Measurements from ENCODE around the gene CDS2.

CDS2 gene

DNA sequence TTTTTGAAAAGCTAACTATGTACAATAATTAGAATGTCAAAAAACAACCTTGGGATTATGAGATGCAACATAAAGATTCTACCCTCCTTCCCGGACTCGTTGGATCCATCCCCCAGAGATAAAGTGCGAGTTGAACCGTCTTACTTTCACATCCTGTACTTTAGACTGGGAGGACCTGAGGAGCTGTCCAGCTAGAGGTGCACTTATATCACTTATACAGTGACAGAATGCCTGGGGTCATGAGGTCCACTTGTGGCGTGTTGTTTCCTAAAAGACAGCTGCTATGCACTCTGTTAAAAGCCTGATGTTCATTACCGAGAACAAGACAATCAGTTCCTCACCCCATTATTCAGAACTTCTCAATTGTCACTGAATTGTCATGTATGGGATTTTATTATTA is 2.1 kb downstream of the CDS2 start:
- DNase-seq = no peak
- TF ChIP-seq GATA1 (IDR thresholded peaks at IDR 0.05; ENCODE audit: low read depth, low read length) = no peak
- no peak for TF ChIP-seq POLR2A (IDR thresholded peaks at IDR 0.05; ENCODE audit: low read length)

- TF ChIP-seq GATA1 (IDR thresholded peaks at IDR 0.05; ENCODE audit: low read depth, low read length) (no peak), POLR2A (IDR thresholded peaks at IDR 0.05; ENCODE audit: low read length) (no peak)
- no peak for DNase-seq
Observed at GRCh38 chr20:5131502-5131901, 4.7 kb downstream of the CDS2 start.

- DNase-seq = no peak
- TF ChIP-seq GATA1 (IDR thresholded peaks at IDR 0.05; ENCODE audit: low read depth, low read length) = no peak
- TF ChIP-seq POLR2A (IDR thresholded peaks at IDR 0.05; ENCODE audit: low read length) = no peak
Observed at GRCh38 chr20:5133998-5134397, 7.2 kb downstream of the CDS2 start.

DNA sequence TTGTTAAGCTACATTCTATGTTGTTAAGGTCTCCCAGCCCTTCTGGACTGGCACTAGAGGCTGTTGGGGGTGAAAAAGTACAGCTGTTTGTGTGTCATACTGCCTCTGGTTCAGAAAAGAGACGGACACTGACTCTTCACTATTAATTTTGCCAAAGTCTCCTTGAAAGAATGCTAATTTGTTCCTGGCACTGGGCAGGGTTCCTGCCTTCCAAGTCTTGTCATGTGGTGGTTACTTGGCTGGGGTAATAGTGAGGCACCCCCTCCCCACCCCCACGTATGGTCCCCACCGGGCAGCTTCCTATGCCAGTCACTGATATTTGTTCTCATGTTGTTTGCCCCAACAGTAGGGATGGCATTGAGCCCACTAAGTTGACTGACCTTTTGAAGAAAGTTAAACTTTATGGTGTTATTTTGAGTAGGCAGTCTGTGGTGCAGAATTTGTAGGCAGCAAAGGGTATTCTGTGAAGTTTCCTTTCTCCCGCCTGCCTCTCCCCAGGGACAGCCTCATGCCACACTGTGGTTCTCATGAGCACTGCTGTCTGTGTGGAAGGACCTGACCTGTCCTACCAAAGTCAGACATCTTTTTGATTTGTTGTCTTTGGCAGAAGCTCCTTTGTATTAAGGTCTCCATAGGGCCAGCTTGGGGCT is 8.7 kb downstream of the CDS2 start:
- DNase-seq = no peak
- TF ChIP-seq GATA1 (IDR thresholded peaks at IDR 0.05; ENCODE audit: low read depth, low read length) (no peak), POLR2A (IDR thresholded peaks at IDR 0.05; ENCODE audit: low read length) (no peak)

- no peak for DNase-seq
- TF ChIP-seq GATA1 (IDR thresholded peaks at IDR 0.05; ENCODE audit: low read depth, low read length) (no peak), POLR2A (IDR thresholded peaks at IDR 0.05; ENCODE audit: low read length) (no peak)
Observed at GRCh38 chr20:5136096-5136495, 9.3 kb downstream of the CDS2 start.

- TF ChIP-seq POLR2A (IDR thresholded peaks at IDR 0.05; ENCODE audit: low read length) (no peak), GATA1 (IDR thresholded peaks at IDR 0.05; ENCODE audit: low read depth, low read length) (no peak)
- DNase-seq = no peak
Observed at GRCh38 chr20:5140195-5140594, 13.4 kb downstream of the CDS2 start.

DNA sequence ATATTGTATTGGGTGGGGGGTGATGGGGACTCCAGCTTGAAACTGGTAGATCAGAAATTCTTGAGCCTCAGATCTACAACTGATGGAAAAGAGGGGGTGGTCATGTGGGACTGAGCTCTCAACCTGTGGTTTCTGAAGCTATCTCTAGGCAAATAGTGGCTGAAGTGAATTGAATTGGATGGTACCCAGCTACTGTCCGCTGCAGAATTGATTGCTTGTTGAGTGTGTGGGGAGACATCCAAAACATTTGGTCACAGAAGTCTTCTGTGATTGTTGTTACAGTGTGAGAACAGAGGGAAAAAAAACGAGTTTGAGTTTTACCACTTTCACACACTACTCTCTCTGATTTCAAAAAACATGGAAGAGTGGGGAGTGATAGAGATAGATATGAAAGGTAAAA is 14.8 kb downstream of the CDS2 start:
- TF ChIP-seq GATA1 (IDR thresholded peaks at IDR 0.05; ENCODE audit: low read depth, low read length) (no peak), POLR2A (IDR thresholded peaks at IDR 0.05; ENCODE audit: low read length) (no peak)
- no peak for DNase-seq

DNA sequence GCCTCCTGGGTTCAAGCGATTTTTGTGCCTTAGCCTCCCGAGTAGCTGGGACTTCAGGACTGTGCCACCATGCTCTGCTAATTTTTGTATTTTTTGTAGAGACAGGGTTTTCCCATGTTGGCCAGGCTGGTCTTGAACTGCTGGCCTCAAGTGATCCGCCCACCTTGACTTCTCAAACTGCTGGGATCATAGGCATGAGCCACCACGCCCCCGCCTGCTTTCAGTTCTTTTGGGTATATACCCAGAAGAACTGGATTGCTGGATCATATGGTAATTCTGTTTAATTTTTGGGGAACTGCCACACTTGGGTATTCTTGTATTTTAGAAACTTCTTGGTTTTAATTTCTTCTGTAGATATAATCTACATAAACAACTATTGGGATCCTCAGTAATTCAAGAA is 17.0 kb downstream of the CDS2 start:
- no peak for DNase-seq
- TF ChIP-seq POLR2A (IDR thresholded peaks at IDR 0.05; ENCODE audit: low read length) (no peak), GATA1 (IDR thresholded peaks at IDR 0.05; ENCODE audit: low read depth, low read length) (no peak)

DNA sequence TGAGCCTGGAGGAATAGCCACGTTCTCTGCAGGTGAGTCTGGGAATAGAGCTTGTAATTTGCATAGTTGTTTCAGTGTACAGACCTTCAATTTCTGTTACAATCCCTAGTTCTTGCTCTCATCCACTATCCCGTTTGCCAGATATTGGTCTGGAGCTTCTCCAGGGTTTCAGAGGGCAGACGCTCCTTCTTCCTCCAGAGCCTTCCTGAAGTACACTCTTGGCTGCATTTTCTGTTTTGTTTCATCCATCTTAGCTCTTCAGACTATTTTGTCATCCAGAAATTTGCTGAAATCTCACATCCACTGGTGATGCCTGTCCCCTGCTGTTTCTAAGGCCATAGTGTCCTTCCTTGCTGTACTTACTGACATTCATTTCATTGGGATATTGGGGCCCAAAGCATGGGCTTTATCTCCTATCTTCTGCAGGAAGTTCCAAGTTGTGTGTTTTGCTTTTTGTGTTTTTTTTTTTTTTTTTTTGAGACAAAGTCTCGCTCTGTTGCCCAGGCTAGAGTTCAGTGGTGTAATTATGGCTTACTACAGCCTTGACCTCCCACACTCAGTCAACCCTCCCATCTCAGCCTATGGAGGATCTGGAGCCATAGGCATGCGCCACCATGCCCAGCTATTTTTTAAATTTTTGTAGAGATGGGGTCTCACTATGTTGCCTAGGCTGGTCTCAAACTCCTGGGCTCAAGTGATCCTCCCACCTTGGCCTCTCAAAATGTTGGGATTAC is 18.7 kb downstream of the CDS2 start:
- no peak for TF ChIP-seq POLR2A (IDR thresholded peaks at IDR 0.05; ENCODE audit: low read length)
- no peak for DNase-seq

GRCh38 chr20:5146099-5146668 is 19.4 kb downstream of the CDS2 start:
- no peak for DNase-seq
- no peak for TF ChIP-seq GATA1 (IDR thresholded peaks at IDR 0.05; ENCODE audit: low read depth, low read length)
- TF ChIP-seq POLR2A (IDR thresholded peaks at IDR 0.05; ENCODE audit: low read length) = no peak

- DNase-seq = no peak
- TF ChIP-seq POLR2A (IDR thresholded peaks at IDR 0.05; ENCODE audit: low read length) = no peak
- no peak for TF ChIP-seq GATA1 (IDR thresholded peaks at IDR 0.05; ENCODE audit: low read depth, low read length)
Observed at GRCh38 chr20:5146871-5147592, 20.2 kb downstream of the CDS2 start.

DNA sequence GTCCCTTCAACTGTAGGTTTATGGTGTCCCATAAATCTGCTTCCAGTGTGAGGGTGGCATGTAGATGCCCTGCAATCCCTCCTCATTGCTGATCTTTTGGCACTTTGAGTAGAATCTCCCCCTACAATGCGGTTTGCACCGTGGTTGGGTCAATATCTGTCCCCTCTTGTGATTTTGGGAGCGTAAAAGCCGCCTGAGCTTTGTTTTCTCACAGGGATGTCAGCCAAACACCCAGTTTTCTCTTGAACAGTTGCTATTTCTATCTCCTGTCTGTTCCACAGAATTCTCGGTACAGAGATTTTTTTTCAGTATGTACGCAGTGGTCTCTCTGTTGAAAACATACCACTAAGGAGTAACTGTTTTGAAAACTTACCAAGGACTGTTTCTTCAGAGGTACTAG is 21.8 kb downstream of the CDS2 start:
- DNase-seq = no peak
- TF ChIP-seq POLR2A (IDR thresholded peaks at IDR 0.05; ENCODE audit: low read length) (no peak), GATA1 (IDR thresholded peaks at IDR 0.05; ENCODE audit: low read depth, low read length) (no peak)

DNA sequence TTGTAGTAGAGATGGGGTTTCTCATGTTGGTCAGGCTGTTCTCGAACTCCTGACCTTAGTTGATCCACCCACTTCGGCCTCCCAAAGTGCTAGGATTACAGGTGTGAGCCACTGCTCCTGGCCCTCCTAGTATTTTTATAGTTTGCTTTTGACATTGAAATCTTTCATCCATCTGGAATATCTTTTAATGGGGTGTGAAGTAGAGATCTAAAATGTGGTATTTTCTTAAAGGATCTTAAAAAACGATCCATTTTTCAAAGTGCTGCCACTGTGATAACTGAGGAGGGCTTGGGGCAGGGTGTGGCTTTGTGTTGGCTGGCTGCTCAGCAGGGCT is 23.1 kb downstream of the CDS2 start:
- TF ChIP-seq POLR2A (IDR thresholded peaks at IDR 0.05; ENCODE audit: low read length) (no peak), GATA1 (IDR thresholded peaks at IDR 0.05; ENCODE audit: low read depth, low read length) (no peak)
- no peak for DNase-seq

GRCh38 chr20:5150226-5151076 is 23.6 kb downstream of the CDS2 start:
- DNase-seq = no peak
- no peak for TF ChIP-seq GATA1 (IDR thresholded peaks at IDR 0.05; ENCODE audit: low read depth, low read length)
- no peak for TF ChIP-seq POLR2A (IDR thresholded peaks at IDR 0.05; ENCODE audit: low read length)

Measured in erythroblast (primary cell).